Transverse colon (tissue), 4 donors: ENCODE data around the gene ZNF429.

Experiments
- CTCF ChIP-seq, 5 experiments: fragments of 200-600 bp in 3 of 5; fragments of 450-650 bp in 2 of 5; sonication (generic) in 3 of 5; IDR thresholded peaks; 1 replicate in 2 of 5; 2 replicates in 3 of 5; pipeline ENCODE4 v1.5.1; 2016 to 2017; ENCODE audit warnings: antibody characterized with exemption in 5 of 5, inconsistent platforms in 3 of 5, mild to moderate bottlenecking in 2 of 5, moderate library complexity in 1 of 5
- EP300 ChIP-seq: sonication (generic); formaldehyde crosslinking; IDR thresholded peaks from one replicate; pipeline ENCODE4 v1.6.1; 2017; ENCODE audit warnings: antibody characterized with exemption, low read depth
- POLR2A ChIP-seq: fragments of 450-650 bp; IDR thresholded peaks from one replicate; pipeline ENCODE4 v1.6.1; 2016; ENCODE audit warnings: antibody characterized with exemption, mild to moderate bottlenecking, moderate library complexity
- POLR2AphosphoS5 ChIP-seq, 3 donors: sonication (generic); formaldehyde crosslinking; IDR thresholded peaks; one replicate each; pipeline ENCODE4 v1.6.1; 2016; ENCODE audit warnings: antibody characterized with exemption in 3 of 3

- TF ChIP-seq POLR2AphosphoS5 (IDR thresholded peaks at IDR 0.05) (no peak), EP300 (no peak), POLR2A (no peak), CTCF (IDR thresholded peaks at IDR 0.05) (no peak)
These were observed 65.9 kb downstream of the ZNF429 start for GRCh38 chr19:21571316-21571715.
